Caco-2 (cell line): Measurements from ENCODE around the gene ATP5IF1. TPM values are rescaled to one million over a fixed set of nuclear protein-coding genes. Genes with fewer than 3 reads are reported as not detected.

ENCODE experiments used
- BruUV-seq: library from RNA; stranded (reverse); fragments of 400-500 nt; replicated peaks from 2 replicates; lab custom pipeline; 2021; lab: Mats Ljungman, UMichigan
- CTCF ChIA-PET: fragments of 300-600 bp; sonication (Branson Sonifier 250); formaldehyde crosslinking; loops from one replicate; lab custom pipeline; 2022; ENCODE audit warnings: antibody characterized with exemption; lab: Charles Lee
- POLR2A ChIA-PET: fragments of 300-600 bp; sonication (Branson Sonifier 250); formaldehyde crosslinking; loops from one replicate; lab custom pipeline; 2022; ENCODE audit warnings: antibody characterized with exemption; lab: Charles Lee
- DNase-seq, 2 experiments: peaks; one replicate each; pipeline versions ENCODE4 v3.0.0 to v3.0.0-alpha.2; 2020 to 2022
- H3K27me3 ChIP-seq: replicated peaks from 2 replicates; pipeline ENCODE4 v1.6.0; 2011; ENCODE audit warnings: low read length; ENCODE audit not compliant: control insufficient read depth, insufficient read depth
- H3K36me3 ChIP-seq: 2 replicates; pipeline ENCODE4 v1.5.1; 2011; ENCODE audit warnings: low read length; ENCODE audit not compliant: control insufficient read depth, insufficient read depth
- H3K4me1 ChIP-seq: fragments of 250-450 bp; sonication (Bioruptor Pico); 2 replicates; pipeline ENCODE4 v1.5.1; 2020; ENCODE audit warnings: mild to moderate bottlenecking
- H3K4me3 ChIP-seq: 2 replicates; pipeline ENCODE4 v1.5.1; 2011; ENCODE audit warnings: low read depth, mild to moderate bottlenecking, control low read depth, low read length
- H3K9me3 ChIP-seq: fragments of 250-450 bp; sonication (Bioruptor Pico); 2 replicates; pipeline ENCODE4 v1.5.1; 2020; ENCODE audit warnings: mild to moderate bottlenecking, moderate library complexity
- H3K27ac Mint-ChIP-seq: one replicate; pipeline ENCODE4 v1.8.0; 2022; ENCODE audit warnings: mixed read lengths; ENCODE audit not compliant: unreplicated experiment
- H3K27me3 Mint-ChIP-seq: one replicate; pipeline ENCODE4 v1.8.0; 2022; ENCODE audit warnings: mixed read lengths; ENCODE audit not compliant: insufficient read depth, unreplicated experiment
- H3K36me3 Mint-ChIP-seq: one replicate; pipeline ENCODE4 v1.8.0; 2022; ENCODE audit warnings: mild to moderate bottlenecking, mixed read lengths; ENCODE audit not compliant: insufficient read depth, unreplicated experiment
- H3K4me1 Mint-ChIP-seq: one replicate; pipeline ENCODE4 v1.8.0; 2022; ENCODE audit warnings: low read depth, mixed read lengths; ENCODE audit not compliant: unreplicated experiment
- H3K4me3 Mint-ChIP-seq: one replicate; pipeline ENCODE4 v1.8.0; 2022; ENCODE audit warnings: mild to moderate bottlenecking, moderate library complexity, mixed read lengths; ENCODE audit not compliant: unreplicated experiment
- H3K9me3 Mint-ChIP-seq: one replicate; pipeline ENCODE4 v1.8.0; 2022; ENCODE audit warnings: mixed read lengths; ENCODE audit not compliant: unreplicated experiment
- intact Hi-C: fragments of 100-400 bp; cut with micrococcal nuclease; formaldehyde crosslinking; loops from one replicate; pipeline ENCODE4 v1.10.0; 2022; ENCODE audit not compliant: unreplicated experiment
- total RNA-seq: library from RNA; stranded (reverse); gene quantifications from 2 replicates; pipeline ENCODE4 v1.2.3, GENCODE V29; 2022
- TF ChIP-seq, protein P1 (sequence below), 2 experiments: fragments of 200-600 bp in 1 of 2; IDR thresholded peaks; 1 replicate in 1 of 2; 2 replicates in 1 of 2; pipeline versions ENCODE4 v1.5.1 to v1.8.0; 2011 to 2022; ENCODE audit warnings: antibody characterized with exemption in 1 of 2, control low read depth in 1 of 2, inconsistent platforms in 1 of 2, low read depth in 1 of 2, low read length in 1 of 2, mild to moderate bottlenecking in 1 of 2, moderate library complexity in 1 of 2; ENCODE audit not compliant: insufficient read depth in 1 of 2, severe bottlenecking in 1 of 2, unreplicated experiment in 1 of 2

Gene ATP5IF1
- total RNA-seq, 1 experiment from 2014 or later = 130 TPM

DNA sequence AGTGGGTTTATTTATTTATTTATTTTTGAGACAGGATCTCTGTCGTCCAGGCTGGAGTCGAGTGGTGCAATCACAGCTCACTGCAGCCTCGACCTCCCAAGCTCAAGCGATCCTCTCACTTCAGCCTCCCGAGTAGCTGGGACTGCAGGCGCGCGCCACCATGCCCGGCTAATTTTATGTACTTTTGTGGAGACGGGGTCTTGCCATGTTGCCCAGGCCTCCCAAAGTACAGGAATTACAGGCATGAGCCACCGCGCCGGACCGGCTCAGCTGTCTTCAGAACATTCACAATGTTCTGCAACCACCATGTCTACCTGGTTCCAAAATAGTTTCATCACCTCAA is 2.7 kb upstream of the ATP5IF1 start:
- intact Hi-C loops = no loop called here
- CTCF ChIA-PET = no interaction called here
- no peaks in the 10 kb centered on the region for H3K27me3 ChIP-seq
- Mint-ChIP-seq H3K4me1 (no peaks in the 10 kb centered on the region), H3K4me3 (peak overlapping the region; percentile 100), H3K27me3 (no peaks in the 10 kb centered on the region), H3K36me3 (peaks cover 12% of the 10 kb centered on the region), H3K27ac (peak overlapping the region; percentile 100), H3K9me3 (no peaks in the 10 kb centered on the region)
- H3K4me1 ChIP-seq = no peaks in the 10 kb centered on the region
- no peak overlapping the region; the same call in 1 of the 2 replicates for H3K4me3 ChIP-seq
- H3K36me3 ChIP-seq = no peaks in the 10 kb centered on the region
- no peaks in the 10 kb centered on the region for H3K9me3 ChIP-seq
- DNase-seq = no peak
- no TSS peak for BruUV-seq
- POLR2A ChIA-PET = no interaction called here
- TF ChIP-seq, protein P1, sequence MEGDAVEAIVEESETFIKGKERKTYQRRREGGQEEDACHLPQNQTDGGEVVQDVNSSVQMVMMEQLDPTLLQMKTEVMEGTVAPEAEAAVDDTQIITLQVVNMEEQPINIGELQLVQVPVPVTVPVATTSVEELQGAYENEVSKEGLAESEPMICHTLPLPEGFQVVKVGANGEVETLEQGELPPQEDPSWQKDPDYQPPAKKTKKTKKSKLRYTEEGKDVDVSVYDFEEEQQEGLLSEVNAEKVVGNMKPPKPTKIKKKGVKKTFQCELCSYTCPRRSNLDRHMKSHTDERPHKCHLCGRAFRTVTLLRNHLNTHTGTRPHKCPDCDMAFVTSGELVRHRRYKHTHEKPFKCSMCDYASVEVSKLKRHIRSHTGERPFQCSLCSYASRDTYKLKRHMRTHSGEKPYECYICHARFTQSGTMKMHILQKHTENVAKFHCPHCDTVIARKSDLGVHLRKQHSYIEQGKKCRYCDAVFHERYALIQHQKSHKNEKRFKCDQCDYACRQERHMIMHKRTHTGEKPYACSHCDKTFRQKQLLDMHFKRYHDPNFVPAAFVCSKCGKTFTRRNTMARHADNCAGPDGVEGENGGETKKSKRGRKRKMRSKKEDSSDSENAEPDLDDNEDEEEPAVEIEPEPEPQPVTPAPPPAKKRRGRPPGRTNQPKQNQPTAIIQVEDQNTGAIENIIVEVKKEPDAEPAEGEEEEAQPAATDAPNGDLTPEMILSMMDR (IDR thresholded peaks at IDR 0.05; ENCODE audit: insufficient read depth in 1 of 2, low read depth in 1 of 2, low read length in 1 of 2, severe bottlenecking in 1 of 2, unreplicated experiment in 1 of 2) = no peak

DNA sequence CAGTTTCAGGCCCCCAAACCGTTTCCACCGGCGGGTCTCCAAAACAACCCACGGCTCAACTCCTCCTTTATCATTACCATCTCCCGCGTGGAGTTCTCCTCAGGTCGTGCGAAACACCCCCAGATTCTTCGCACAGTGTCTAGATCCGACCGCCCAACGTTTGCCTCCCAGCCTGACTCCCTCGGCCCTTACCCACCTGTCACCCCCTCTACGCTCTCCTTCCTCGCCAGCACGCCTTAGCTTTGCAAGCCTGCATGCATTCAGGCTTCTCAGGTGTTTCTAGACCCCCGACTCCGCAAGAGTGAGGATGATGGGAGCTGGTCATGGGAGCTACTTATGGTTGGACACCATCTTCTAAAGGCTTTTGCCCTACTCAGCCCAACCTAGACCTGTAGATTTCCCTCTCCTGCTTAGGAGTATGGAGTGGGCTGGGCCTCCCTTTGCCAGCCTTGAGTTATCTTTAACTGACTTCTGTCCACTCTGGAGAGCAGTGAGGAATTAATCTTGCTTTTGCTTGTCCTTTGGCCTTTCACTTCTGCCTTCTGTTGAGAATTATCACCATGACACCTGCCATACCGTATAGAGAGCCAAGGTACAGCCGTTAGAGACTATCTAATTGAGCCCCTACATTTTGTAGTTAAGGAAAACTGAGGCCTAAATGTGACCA is 865 bp downstream of the ATP5IF1 start:
- peaks cover 5% of the 10 kb centered on the region for H3K36me3 Mint-ChIP-seq
- no peak overlapping the region for H3K27ac Mint-ChIP-seq
- H3K9me3 Mint-ChIP-seq = no peaks in the 10 kb centered on the region
- Histone ChIP-seq H3K36me3 (no peaks in the 10 kb centered on the region), H3K27me3 (no peaks in the 10 kb centered on the region), H3K9me3 (no peaks in the 10 kb centered on the region), H3K4me3 (peak overlapping the region; percentile 95), H3K4me1 (no peaks in the 10 kb centered on the region)
- ChIA-PET CTCF (interaction anchor here (1.1 to 1.3 kb wide), 2 partner anchors 12 to 146 kb away, joined by 3 to 14 read pairs; no protein-coding TSS in a partner anchor), POLR2A (interaction anchor here (1.0 kb wide), 1 partner anchor 23 kb away, joined by 3 read pairs; the partner anchor contains the start of gene SESN2)
- intact Hi-C loops = no loop called here
- DNase-seq = no peak
- H3K27me3 Mint-ChIP-seq = no peaks in the 10 kb centered on the region
- TF ChIP-seq, protein P1 (IDR thresholded peaks at IDR 0.05; ENCODE audit: insufficient read depth in 1 of 2, low read depth in 1 of 2, low read length in 1 of 2, severe bottlenecking in 1 of 2, unreplicated experiment in 1 of 2) = no peak
- no peak overlapping the region for H3K4me3 Mint-ChIP-seq
- no TSS peak for BruUV-seq
- no peaks in the 10 kb centered on the region for H3K4me1 Mint-ChIP-seq

DNA sequence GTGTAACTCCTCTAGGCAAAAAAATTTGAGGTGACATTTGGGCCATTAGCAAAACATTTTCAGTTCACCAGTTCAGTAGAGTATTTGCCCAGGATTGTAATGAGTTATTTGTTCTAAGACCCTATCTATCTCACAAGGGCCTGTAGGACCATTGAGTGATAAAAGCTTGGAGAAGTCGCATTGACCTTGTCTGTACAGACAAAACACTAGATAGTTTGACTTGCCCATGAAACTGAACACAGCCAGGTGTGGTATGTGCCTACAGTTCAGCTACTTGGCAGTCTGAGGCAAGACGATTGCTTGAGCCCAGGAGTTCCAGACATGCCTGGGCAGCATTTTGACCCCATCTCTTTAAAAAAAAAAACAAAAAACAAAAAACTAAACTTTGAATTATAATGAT is 3.1 kb downstream of the ATP5IF1 start:
- H3K36me3 Mint-ChIP-seq = no peaks in the 10 kb centered on the region
- TF ChIP-seq, protein P1 (IDR thresholded peaks at IDR 0.05; ENCODE audit: insufficient read depth in 1 of 2, low read depth in 1 of 2, low read length in 1 of 2, severe bottlenecking in 1 of 2, unreplicated experiment in 1 of 2) = no peak
- CTCF ChIA-PET = no interaction called here

More for the DNA sequence above, 3.1 kb downstream of the ATP5IF1 start:
- Mint-ChIP-seq H3K27me3 (no peaks in the 10 kb centered on the region), H3K9me3 (no peaks in the 10 kb centered on the region), H3K4me3 (no peak overlapping the region), H3K27ac (no peak overlapping the region), H3K4me1 (peaks cover 6% of the 10 kb centered on the region)
- no peak overlapping the region for H3K4me3 ChIP-seq
- no peaks in the 10 kb centered on the region for H3K27me3 ChIP-seq
- H3K4me1 ChIP-seq = peaks cover 5% of the 10 kb centered on the region; the same call in 1 of the 2 replicates
- H3K36me3 ChIP-seq = no peaks in the 10 kb centered on the region
- no TSS peak for BruUV-seq
- no peak for DNase-seq
- intact Hi-C loops = no loop called here
- H3K9me3 ChIP-seq = no peaks in the 10 kb centered on the region
- POLR2A ChIA-PET = no interaction called here
